CD4-positive, alpha-beta T cell treated with Interleukin-15 for 1 hour (primary cell): Measurements from ENCODE around the gene ASXL3.

Experiments used
- DNase-seq: peaks from one replicate; pipeline ENCODE4 v3.0.0-alpha.2; 2020

ASXL3 gene

DNA sequence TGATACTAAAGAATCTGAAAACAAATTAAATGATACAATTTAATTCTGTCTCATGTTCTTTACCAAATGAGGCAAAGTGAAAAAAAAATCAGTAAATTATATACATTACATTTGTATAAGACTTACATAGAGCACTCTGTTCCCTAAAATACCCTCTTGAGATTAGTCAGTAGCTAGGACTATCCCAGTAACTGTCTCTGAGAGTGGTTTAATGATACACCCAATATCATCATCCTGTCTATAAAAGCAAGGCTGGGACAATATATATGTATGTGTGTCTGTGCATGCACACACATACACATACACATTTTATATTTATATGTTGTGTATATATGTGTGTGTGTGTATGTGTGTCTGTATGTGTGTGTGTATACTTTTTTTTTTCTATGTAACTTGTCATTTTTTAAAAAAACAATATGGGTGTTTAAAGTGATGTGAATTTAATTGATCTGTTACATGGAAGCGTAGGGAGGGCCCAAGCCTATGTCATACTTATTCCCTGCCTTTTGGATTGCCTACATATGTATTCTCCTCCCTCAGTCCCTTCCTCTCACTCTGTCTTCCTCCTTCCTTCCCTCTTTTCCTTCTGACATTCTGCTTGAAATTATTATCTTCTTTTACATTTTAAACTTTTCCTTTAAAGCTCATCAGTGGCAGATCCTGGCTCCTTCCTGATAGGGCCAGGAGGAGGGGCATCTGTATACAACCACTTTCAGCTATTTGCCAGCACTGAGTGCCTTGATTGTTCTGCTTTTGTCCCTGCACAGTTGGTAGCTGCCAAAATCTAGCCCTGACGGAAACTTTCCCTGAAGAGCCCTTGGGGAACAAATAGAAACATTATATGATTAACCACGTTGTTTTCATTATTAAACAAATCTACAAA, 6.8 kb downstream of the ASXL3 start:
- DNase-seq: no peak

- DNase-seq: no peak
Measured at GRCh38 chr18:33585431-33585775, 7.4 kb downstream of the ASXL3 start.

DNA sequence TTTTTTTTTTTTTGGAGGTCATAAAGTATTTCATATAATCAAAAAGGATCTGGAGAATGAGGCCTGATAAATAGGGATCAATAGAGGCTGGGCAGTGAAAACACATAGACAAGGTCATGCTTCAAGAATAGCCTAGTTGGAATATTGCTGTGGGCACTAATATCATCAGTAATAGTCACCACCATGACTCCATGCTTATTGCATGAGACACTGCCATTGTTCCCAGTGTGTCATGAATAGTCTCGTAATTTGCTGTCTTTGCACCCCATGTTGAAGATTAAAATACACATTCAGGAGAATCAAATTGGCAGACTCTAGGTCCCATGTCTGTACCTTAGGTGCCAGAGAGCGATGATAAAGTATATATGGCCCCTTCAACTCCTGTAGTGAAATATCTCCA, 10.3 kb downstream of the ASXL3 start:
- no peak for DNase-seq

- DNase-seq: no peak
Measured at GRCh38 chr18:33593261-33593660, 15.2 kb downstream of the ASXL3 start.

DNA sequence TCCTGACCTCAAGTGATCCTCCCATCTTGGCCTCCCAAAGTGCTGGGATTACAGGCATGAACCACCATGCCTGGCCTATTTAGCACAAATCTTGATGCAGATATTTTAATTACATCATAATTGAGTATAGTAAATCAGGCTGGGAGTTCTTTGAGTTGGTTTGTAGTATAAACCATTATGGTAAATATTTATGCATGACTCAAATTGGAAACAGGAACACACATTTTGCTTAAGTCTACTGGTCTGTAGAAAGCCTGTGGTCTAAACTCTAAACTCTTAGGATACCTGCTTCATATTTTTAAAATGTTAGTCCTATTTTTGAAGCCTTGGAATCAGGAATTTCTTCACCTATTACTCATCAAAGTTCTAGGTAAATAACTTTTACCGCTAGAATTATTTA, 16.8 kb downstream of the ASXL3 start:
- DNase-seq: no peak

GRCh38 chr18:33596178-33596854, 18.3 kb downstream of the ASXL3 start:
- DNase-seq: no peak

- DNase-seq: no peak
Measured at GRCh38 chr18:33600846-33601245, 22.8 kb downstream of the ASXL3 start.

- no peak for DNase-seq
Measured at GRCh38 chr18:33603454-33603853, 25.4 kb downstream of the ASXL3 start.

DNA sequence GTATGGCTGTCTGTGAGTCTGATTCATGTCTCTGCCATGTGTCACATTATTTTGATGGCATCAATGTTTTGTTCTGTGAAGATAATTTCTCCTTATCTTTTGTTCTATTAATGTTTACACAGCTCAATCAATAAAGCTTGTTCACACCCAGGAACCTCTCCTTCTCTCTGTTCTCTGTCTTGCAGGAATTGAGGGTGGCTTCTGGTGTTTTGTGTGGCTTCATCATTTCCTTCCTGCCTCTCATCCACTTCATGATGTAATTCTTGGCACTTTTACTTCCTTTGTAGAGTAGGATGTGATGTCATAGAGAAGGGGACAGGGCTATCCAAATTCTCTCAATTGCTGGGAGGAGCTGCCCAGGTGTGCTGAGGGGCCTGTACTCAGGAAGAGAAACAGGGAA, 27.2 kb downstream of the ASXL3 start:
- DNase-seq: no peak

- no peak for DNase-seq
Measured at GRCh38 chr18:33606621-33607020, 28.6 kb downstream of the ASXL3 start.

DNA sequence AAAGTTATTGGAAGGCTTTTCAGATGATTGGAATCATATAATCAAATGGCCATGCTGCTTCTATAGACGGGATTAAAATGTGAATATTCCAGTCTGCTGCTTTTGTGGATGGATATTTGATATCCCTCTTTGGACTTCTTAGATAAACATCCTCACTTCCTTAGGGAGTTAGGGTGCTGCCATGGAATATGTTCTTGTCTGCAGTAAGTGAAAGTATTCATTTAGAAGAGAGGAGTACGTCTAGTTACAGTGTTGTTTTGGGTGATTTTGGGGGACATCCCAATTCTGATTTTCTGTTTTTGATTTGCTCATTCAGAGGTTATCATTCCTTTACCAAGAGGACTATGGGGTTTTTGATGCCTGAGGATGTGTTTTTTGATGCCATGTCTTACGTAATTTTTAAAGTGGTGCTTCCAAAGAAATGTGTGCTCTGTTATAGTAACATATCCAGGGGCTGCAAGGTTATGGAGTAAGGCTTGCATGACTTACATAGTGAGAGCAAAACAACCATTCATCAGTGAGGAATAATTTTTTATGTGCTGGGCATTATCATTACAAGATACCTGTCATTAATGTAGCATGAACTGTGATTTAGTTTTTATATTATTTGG, 33.6 kb downstream of the ASXL3 start:
- no peak for DNase-seq

DNA sequence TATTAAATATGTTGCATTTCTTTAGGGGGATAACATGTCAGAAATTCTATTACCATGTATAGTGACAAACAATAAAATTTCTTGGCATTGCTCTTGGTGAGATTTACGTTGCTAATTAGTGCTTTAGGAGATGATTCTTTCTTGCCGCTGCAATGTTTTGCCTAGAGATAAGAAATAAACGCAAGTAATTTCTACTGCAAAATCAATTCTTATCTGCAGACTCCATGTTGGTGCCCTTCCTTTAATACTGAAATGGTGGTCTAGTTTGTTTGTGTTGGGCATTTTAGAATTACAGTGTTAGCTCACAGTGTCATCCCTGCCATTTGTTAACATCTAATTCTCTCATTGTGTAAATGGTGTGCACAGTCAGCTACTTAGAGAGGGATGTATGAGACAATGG, 34.6 kb downstream of the ASXL3 start:
- no peak for DNase-seq

GRCh38 chr18:33616556-33616955, 38.5 kb downstream of the ASXL3 start:
- no peak for DNase-seq

DNA sequence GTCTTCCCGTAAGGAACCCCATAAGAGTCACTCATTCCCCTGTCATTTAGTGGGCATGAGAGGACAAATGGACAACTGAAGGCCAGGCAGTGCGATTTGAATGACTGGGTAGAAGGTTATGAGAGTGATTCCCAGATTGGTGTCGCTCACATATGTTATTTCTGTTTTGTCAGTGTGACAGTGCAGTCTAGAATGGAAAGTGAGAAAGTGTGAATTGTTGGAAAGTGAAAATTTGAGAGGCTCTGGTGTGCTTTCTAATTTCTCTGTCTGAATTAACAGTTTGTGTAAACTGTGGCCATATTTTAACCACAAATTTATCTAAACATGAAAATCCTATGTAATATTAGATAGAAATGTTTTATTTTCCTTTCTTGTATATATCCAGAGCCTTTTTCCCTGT, 49.1 kb downstream of the ASXL3 start:
- no peak for DNase-seq

DNA sequence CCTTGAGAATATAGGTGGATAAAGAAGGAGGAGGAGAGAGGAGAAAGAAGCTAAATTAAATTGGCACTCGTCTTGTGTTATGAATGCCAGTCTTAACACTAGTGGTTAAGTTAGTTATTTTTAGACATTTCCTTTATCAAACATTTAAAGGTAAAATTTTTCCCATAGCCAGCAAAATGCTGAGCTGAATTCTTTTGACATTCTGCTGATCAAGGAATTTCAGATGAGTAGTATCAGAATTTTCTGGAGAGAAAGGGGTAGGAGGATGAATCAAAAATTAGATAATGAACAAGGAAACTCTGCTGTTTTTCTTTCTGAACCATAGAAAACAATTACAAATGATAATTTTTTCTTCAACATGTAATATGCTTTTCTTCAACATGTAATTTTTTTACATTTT, 52.5 kb downstream of the ASXL3 start:
- DNase-seq: no peak

GRCh38 chr18:33641141-33641540, 63.1 kb downstream of the ASXL3 start:
- no peak for DNase-seq

- DNase-seq: no peak
Measured at GRCh38 chr18:33644494-33644893, 66.5 kb downstream of the ASXL3 start.

DNA sequence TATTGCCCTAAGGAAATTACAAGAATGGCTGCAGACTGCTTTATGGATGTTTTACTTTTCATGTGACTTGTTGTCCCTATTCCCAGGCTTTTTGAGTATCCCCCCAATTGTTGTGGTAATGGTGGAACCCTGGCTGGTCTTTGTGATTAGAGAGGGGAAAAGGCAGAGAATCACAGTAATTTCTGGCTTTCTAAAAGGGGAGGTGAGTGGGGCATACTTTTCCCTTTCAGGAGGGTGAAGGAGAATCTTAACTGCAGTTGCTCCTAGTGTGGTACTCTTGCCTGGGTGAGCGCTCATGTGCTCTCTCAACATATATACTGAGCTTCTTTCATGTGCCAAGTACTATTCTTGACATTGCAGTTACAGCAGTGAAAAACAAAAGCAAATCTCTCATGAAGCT, 69.3 kb downstream of the ASXL3 start:
- DNase-seq: no peak

- DNase-seq: no peak
Measured at GRCh38 chr18:33652635-33653034, 74.6 kb downstream of the ASXL3 start.

DNA sequence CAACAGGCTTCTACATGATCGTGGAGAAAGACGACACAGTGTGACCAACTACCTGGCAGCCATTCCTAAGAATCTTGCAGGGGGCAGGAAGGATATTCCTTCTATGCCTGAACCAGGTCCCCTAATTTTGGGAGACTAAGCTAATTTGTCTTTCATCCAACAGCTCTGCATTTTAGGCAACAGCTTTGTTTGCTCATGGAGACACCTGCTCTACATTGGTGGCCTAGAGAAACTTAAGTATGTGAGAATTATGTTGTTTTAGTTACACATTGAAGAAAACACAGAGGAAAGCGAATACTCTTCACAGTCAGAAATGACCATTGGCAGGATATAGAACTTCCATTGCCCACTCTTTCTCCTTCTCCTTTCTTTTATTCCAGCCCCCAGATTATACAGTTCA, 75.2 kb downstream of the ASXL3 start:
- no peak for DNase-seq

DNA sequence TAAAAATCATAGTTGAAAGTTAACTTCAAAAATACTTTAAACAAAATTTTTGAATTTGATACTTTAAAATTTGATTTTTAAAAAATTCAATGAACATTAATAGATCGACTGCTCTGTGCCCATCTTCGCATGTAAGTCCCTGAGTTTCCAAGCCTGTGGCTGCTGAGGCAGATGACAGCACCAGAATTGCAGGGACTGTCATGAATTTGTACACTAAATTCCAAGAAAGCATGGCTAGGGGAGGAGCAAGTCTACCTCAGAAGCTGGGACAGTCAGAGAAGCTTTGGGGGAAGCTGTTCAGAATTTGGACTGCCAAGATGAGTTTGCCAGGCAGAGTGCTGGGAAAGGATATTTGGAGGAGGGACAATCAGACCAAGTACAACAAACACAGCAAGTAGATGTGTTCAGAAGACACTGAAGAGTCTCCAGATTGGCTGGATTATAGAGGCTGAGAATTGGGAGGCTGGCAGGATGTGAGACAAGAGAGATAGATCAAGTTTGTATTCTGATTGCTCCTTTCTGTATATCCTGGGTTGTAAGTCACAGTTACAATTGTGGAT, 79.0 kb downstream of the ASXL3 start:
- no peak for DNase-seq

GRCh38 chr18:33660696-33661310, 82.8 kb downstream of the ASXL3 start:
- no peak for DNase-seq

DNA sequence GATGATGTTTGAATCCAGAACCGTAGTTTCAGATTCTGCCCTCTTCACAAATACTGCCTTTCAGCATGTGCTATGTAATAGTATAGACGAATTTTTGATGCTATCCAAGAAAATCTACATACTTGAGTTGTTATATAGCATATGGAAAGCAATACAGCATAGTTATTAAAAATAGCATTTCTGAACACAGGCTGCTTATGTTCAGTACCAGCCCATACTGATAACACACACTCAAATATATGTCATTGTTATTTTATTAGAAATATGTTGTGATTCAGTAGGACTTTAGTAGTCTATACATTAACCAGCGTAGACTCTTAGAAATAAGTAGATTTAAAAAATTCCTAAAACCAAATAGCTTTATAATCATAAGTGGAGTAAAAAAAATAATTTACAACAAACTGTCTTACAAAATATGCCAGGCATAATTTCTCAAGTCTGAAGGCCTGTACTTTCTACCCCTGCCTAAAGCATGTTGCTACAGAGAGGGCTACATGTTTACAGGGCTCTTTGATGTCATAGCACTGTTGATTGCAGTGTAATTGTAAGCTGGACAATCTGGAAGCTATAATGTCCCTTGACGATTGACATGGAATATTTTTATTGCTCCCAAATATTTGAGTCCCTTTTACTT, 86.3 kb downstream of the ASXL3 start:
- DNase-seq: no peak
